K562 (cell line): ENCODE measurements around the gene STAP1. TPM values are rescaled to one million over a fixed set of nuclear protein-coding genes. Genes with fewer than 3 reads are reported as not detected.

ENCODE experiments used
- ATAC-seq: fragments of 200-7000 bp; cut with Tn5 transposase; 3 replicates; pipeline ENCODE4 v1.9.1; 2020; ENCODE audit warnings: moderate library complexity
- BruUV-seq: library from RNA; stranded (reverse); fragments of 400-500 nt; replicated peaks from 2 replicates; lab custom pipeline; 2021; lab: Mats Ljungman, UMichigan
- CTCF ChIA-PET: fragments of 300-600 bp; formaldehyde crosslinking; extraction: SDS; loops from one replicate; lab custom pipeline; 2021; ENCODE audit warnings: low intra/inter-chr PET ratio; lab: Yijun Ruan, JAX
- POLR2A ChIA-PET: fragments of 300-600, 350-650 bp; sonication (Branson Sonifier 250); formaldehyde crosslinking; extraction: SDS; loops from one replicate; lab custom pipeline; 2021; ENCODE audit warnings: antibody characterized with exemption, inconsistent platforms; lab: Yijun Ruan, JAX
- DNase-seq, 4 experiments: peaks; one replicate each; pipeline versions ENCODE4 v3.0.0 to v3.0.0-alpha.2; 2011 to 2018; ENCODE audit warnings: low spot score in 3 of 4, mixed read lengths in 3 of 4; ENCODE audit errors: extremely low read depth in 1 of 4
- FAIRE-seq: peaks from 2 replicates; lab custom pipeline; 2011; peaks lifted over from hg19 to GRCh38; lab: Jason Lieb, UNC
- H2AFZ ChIP-seq: 2 replicates; pipeline ENCODE4 v1.6.0; 2011; ENCODE audit warnings: low read depth, low read length, control low read depth, inconsistent platforms
- H3K27ac ChIP-seq: fragments of 200-600 bp; 3 replicates; pipeline ENCODE4 v1.8.0; 2011; ENCODE audit warnings: low read depth, mild to moderate bottlenecking, control low read depth, inconsistent platforms, low read length, moderate library complexity, mixed read lengths; ENCODE audit errors: extremely low read depth
- H3K27me3 ChIP-seq, 2 experiments: fragments of 300-600 bp in 1 of 2; 2 replicates in 1 of 2; 3 replicates in 1 of 2; pipeline versions ENCODE4 v1.6.0 to v1.8.0; 2011; ENCODE audit warnings: inconsistent platforms in 2 of 2, low read length in 2 of 2, mild to moderate bottlenecking in 1 of 2, mixed read lengths in 1 of 2, moderate library complexity in 1 of 2; ENCODE audit not compliant: control insufficient read depth in 2 of 2, insufficient read depth in 2 of 2
- H3K36me3 ChIP-seq: fragments of 300-600 bp; 3 replicates; pipeline ENCODE4 v1.8.0; 2011; ENCODE audit warnings: mild to moderate bottlenecking, low read length, inconsistent platforms; ENCODE audit not compliant: control insufficient read depth, insufficient read depth
- H3K4me1 ChIP-seq, 2 experiments: fragments of 200-600 bp in 1 of 2; replicated peaks in 1 of 2; 2 replicates in 1 of 2; 3 replicates in 1 of 2; pipeline versions ENCODE4 v1.5.1 to v1.8.0; 2011; ENCODE audit warnings: inconsistent platforms in 2 of 2, low read length in 2 of 2, mild to moderate bottlenecking in 1 of 2, mixed read lengths in 1 of 2, moderate library complexity in 1 of 2; ENCODE audit not compliant: control insufficient read depth in 2 of 2, insufficient read depth in 2 of 2
- H3K4me2 ChIP-seq: 2 replicates; pipeline ENCODE4 v1.6.1; 2011; ENCODE audit warnings: low read length, control low read depth, inconsistent platforms, mixed read lengths; ENCODE audit not compliant: insufficient read depth
- H3K4me3 ChIP-seq: fragments of 200-600 bp; sonication (generic), shearing (Covaris generic); 2 replicates; pipeline ENCODE4 v1.5.1; 2016; ENCODE audit warnings: control low read depth, inconsistent platforms
- H3K79me2 ChIP-seq: fragments of 200-600 bp; 3 replicates; pipeline ENCODE4 v1.8.0; 2011; ENCODE audit warnings: low read length, inconsistent platforms; ENCODE audit not compliant: control insufficient read depth, insufficient read depth
- H3K9ac ChIP-seq, 2 experiments: 2 replicates each; pipeline versions ENCODE4 v1.6.0 to v1.6.1; 2011; ENCODE audit warnings: low read depth in 2 of 2, low read length in 2 of 2, control low read depth in 1 of 2, inconsistent platforms in 1 of 2, mild to moderate bottlenecking in 1 of 2, mixed read lengths in 1 of 2; ENCODE audit not compliant: insufficient read depth in 1 of 2
- H3K9me1 ChIP-seq: one replicate; pipeline ENCODE4 v1.6.0; 2011; ENCODE audit warnings: inconsistent platforms, mild to moderate bottlenecking, low read length, moderate library complexity; ENCODE audit not compliant: control insufficient read depth, insufficient read depth
- H3K9me3 ChIP-seq: replicated peaks from 2 replicates; pipeline ENCODE4 v1.5.1; 2011; ENCODE audit warnings: low read depth, low read length, inconsistent platforms; ENCODE audit not compliant: control insufficient read depth, insufficient read depth
- H4K20me1 ChIP-seq: replicated peaks from 2 replicates; pipeline ENCODE4 v1.6.1; 2011; ENCODE audit warnings: low read length, inconsistent platforms, mixed read lengths; ENCODE audit not compliant: control insufficient read depth, insufficient read depth
- HMBOX1 ChIP-seq: sonication (generic); IDR thresholded peaks from 2 replicates; pipeline ENCODE4 v1.6.1; 2016
- HOMEZ ChIP-seq: fragments of 250-450 bp; sonication (Bioruptor Pico); IDR thresholded peaks from 2 replicates; pipeline ENCODE4 v1.4.0; 2020; ENCODE audit warnings: mild to moderate bottlenecking, moderate library complexity
- WGBS: fragments of 100-300 bp; shearing (Covaris generic); methylation state at CpG from one replicate; pipeline ENCODE4 v1.1.6; 2016; ENCODE audit warnings: low coverage, mixed read lengths; ENCODE audit not compliant: insufficient coverage; ENCODE audit errors: missing lambda C conversion rate; 5-methylcytosine and 5-hydroxymethylcytosine counted together
- in situ Hi-C: fragments of 300-500 bp; cut with MboI; formaldehyde crosslinking; loops from 4 replicates; pipeline ENCODE4 v1.15.0; 2018; ENCODE audit warnings: inconsistent platforms, mixed read lengths
- intact Hi-C: fragments of 100-400 bp; cut with micrococcal nuclease; formaldehyde crosslinking; loops from 2 replicates; pipeline ENCODE4 v1.14.2; 2022
- polyA plus RNA-seq, 8 experiments: library from polyadenylated mRNA; depleted of rRNA in 4 of 8; stranded (reverse) in 5 of 8; unstranded in 3 of 8; fragments of >200 nt; fragmentation: Nextera tagmentation in 2 of 8; fragmentation: Illumina TruSeq in 1 of 8; extraction: Ambion mirVana in 2 of 8; extraction: Trizol in 1 of 8; gene quantifications; 2 replicates each; pipeline versions ENCODE4 v1.2.1 to v1.2.3, GENCODE V29; 2011 to 2014; ENCODE audit warnings: inconsistent platforms in 1 of 8, missing spikeins in 1 of 8
- total RNA-seq, 7 experiments: library from RNA; depleted of rRNA in 6 of 7; stranded (reverse); fragments of >200 nt in 6 of 7; fragmentation: Illumina TruSeq in 2 of 7; extraction: Trizol in 2 of 7; gene quantifications; 2 replicates each; pipeline versions ENCODE4 v1.2.1 to v1.2.3, GENCODE V29; 2011 to 2021; ENCODE audit warnings: low replicate concordance in 1 of 7

STAP1 gene
- total and polyA plus RNA-seq, 9 of the 15 experiments (the other 6 are each of a cell fraction or from before 2014, with no cell fraction given), result 0.50 to 5.6 (median 1.4) TPM

DNA sequence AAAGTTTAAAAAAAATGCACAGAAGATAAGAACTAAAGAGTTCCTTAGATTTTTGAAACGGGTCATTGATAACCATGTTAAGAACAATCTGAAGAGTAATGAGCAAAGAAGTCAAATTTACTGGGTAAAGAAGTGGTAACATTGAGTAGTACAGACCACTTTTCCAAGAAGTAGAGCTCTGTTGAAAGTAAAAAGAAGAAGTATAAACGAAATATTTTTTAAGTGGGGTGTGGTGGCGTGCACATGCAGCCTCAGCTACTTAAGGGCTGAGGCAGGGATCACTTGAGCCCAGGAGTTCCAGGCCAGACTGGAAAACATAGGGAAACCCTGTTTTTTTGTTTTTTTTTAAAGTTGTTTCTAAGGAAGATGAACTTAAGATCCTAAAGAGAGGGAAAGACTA is 74.0 kb downstream of the STAP1 start (continued):
- no peak for TF ChIP-seq HOMEZ

DNA sequence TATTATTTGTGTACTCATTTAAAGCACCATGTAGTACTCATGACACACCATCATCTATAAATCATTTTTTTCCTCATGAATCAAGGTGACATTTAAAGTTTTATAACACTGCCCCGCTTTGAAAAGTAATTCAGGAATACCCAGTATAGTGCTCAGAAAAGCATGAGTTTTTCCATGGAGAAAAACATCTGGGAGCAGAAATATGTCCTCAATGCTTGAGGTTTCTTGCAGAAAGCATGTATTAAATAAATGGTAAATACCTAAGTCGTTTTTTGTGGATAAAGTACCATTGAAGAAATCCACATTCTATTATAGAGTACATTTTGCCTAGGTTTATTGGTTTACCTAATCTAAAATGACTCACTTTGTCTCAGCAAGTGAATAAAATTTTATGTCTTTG is 76.2 kb downstream of the STAP1 start:
- intact Hi-C loops (no loop called here), in situ Hi-C loops (no loop called here)
- Histone ChIP-seq H3K79me2 (no peaks in the 10 kb centered on the region), H3K4me1 (no peaks in the 10 kb centered on the region), H3K4me2 (no peak overlapping the region), H3K9me1 (no peaks in the 10 kb centered on the region), H2AFZ (no peak overlapping the region), H3K36me3 (peaks cover 79% of the 10 kb centered on the region), H3K27me3 (no peaks in the 10 kb centered on the region), H3K9ac (no peak overlapping the region), H3K27ac (no peak overlapping the region), H3K4me3 (no peak overlapping the region), H4K20me1 (no peaks in the 10 kb centered on the region), H3K9me3 (peaks cover 2% of the 10 kb centered on the region; the same call in 1 of the 2 replicates)
- no peak for TF ChIP-seq HMBOX1
- DNase-seq (no peak), FAIRE-seq (no peak), ATAC-seq (no peak)
- BruUV-seq, result no TSS peak
- 75% methylated on average over 2 of the region's 2 CpGs for WGBS
- CTCF ChIA-PET, result no interaction called here
- POLR2A ChIA-PET, result no interaction called here
